ENCODE data around the gene SNX4. TPM values are rescaled to one million over a fixed set of nuclear protein-coding genes. Genes with fewer than 3 reads are reported as not detected.

The SNX4 gene
- total and polyA plus RNA-seq, 8 donors: 33.2 to 67.3 (median 54.2) TPM

DNA sequence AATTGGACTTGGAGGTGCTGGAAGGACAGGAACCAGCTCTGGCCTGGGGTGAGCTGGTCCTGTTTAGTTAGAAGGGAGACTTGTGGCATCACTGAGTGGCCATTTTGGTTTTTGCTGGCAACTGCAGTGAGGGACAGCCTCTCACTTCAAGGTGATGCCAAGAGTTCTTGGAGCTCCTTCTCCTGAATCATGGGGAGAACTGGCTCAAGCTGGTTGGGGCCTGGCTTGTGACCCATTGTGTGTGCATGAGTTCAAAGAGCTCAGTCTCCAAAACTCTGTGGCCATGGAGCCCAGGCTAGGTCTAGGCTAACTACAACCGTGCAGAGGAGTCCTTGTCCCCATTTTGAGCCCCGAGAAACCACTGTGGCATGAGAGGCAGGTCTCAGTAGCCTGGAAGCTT, 84.8 kb downstream of the SNX4 start:
- no peaks in the 10 kb centered on the region for H3K27me3 ChIP-seq
- intact Hi-C loops (cut with DNase I): loop anchor here in 1 of 2 donors (5.0 kb wide), 1 partner anchor 438 kb away; no protein-coding TSS in a partner anchor
- TF ChIP-seq, protein P1, sequence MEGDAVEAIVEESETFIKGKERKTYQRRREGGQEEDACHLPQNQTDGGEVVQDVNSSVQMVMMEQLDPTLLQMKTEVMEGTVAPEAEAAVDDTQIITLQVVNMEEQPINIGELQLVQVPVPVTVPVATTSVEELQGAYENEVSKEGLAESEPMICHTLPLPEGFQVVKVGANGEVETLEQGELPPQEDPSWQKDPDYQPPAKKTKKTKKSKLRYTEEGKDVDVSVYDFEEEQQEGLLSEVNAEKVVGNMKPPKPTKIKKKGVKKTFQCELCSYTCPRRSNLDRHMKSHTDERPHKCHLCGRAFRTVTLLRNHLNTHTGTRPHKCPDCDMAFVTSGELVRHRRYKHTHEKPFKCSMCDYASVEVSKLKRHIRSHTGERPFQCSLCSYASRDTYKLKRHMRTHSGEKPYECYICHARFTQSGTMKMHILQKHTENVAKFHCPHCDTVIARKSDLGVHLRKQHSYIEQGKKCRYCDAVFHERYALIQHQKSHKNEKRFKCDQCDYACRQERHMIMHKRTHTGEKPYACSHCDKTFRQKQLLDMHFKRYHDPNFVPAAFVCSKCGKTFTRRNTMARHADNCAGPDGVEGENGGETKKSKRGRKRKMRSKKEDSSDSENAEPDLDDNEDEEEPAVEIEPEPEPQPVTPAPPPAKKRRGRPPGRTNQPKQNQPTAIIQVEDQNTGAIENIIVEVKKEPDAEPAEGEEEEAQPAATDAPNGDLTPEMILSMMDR (IDR thresholded peaks at IDR 0.05): no peak
- no peaks in the 10 kb centered on the region for H3K4me1 ChIP-seq
- H3K9me3 ChIP-seq: no peaks in the 10 kb centered on the region
- no peak for ATAC-seq
- H3K4me3 ChIP-seq: no peak overlapping the region
- no peak overlapping the region for H3K27ac ChIP-seq
- no peak for DNase-seq
- no peaks in the 10 kb centered on the region for H3K36me3 ChIP-seq

DNA sequence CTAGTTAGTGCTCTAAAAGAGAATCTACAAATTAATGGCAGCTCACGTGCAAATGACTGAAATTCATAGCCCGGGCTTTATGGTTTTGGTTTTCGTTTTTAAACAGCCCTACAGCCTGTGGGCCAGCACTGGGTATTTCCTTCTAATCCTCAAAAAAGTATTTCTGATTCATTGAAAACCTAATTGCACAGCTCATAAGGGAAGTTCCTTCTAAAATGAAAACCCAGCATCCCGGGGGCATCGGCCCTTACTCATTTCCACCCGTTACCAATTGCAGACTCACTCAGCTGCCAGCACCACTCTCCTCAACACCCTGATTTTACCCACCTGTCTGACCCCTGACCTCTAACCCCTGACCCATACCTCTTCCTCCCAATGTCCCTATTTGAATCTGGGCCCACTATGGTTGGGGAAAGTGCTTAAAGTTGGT, 85.4 kb downstream of the SNX4 start:
- H3K27ac ChIP-seq: no peak overlapping the region
- ATAC-seq (no peak), DNase-seq (no peak)
- TF ChIP-seq, protein P1 (IDR thresholded peaks at IDR 0.05): no peak
- H3K36me3 ChIP-seq: no peaks in the 10 kb centered on the region
- no peaks in the 10 kb centered on the region for H3K9me3 ChIP-seq
- H3K4me1 ChIP-seq: no peaks in the 10 kb centered on the region
- no peaks in the 10 kb centered on the region for H3K27me3 ChIP-seq
- no peak overlapping the region for H3K4me3 ChIP-seq
- intact Hi-C loops (cut with DNase I): loop anchor here in 1 of 2 donors (5.0 kb wide), 1 partner anchor 437 kb away; no protein-coding TSS in a partner anchor

DNA sequence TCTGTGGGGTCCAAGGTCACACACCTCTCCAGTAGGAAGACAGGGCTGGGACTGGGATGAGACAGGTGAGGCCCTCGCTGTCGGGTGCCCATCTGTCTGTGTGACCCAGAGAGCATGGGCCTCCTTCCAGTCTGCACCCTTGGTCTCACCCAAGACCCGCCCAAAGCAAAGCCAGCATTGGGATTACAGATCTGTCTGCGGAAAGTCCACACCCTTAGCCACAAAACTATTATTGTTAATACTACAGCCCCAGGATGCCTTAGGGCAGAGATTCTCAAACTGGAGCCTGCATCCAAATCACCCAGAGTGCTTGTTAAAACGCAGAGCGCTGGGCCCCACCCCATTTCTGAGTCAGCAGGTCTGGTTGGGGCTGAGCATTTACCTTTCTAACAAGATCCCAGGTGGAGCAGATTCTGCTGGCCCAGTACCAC, 86.4 kb downstream of the SNX4 start:
- no peak overlapping the region for H3K4me3 ChIP-seq
- no peaks in the 10 kb centered on the region for H3K27me3 ChIP-seq
- H3K4me1 ChIP-seq: no peaks in the 10 kb centered on the region
- H3K36me3 ChIP-seq: no peaks in the 10 kb centered on the region
- TF ChIP-seq, protein P1 (IDR thresholded peaks at IDR 0.05): no peak
- intact Hi-C loops (cut with DNase I): no loop called here
- DNase-seq (no peak), ATAC-seq (no peak)
- no peaks in the 10 kb centered on the region for H3K9me3 ChIP-seq
- H3K27ac ChIP-seq: no peak overlapping the region

DNA sequence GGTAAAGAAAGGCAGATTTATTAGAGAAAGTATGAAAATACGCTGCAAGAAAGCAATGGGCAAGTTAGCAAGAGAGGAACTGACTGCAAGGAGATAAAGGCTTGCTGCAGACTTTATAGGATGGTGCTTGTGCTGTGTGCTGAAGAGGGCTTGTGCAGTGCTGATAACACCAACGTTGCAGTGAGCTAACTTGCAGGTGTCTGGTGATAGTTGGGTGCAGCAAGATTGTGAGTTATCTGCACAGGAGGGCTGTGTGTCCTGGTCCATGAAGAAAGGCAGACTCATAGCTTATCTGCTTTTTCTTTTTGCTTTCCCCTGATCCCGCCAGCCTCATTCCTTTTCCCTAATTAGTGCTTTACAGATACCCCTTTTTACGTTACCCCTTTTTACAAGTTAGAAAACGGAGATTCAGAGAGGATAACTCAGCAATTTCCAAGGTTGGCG, 86.9 kb downstream of the SNX4 start:
- Histone ChIP-seq H3K9me3 (no peaks in the 10 kb centered on the region), H3K27ac (no peak overlapping the region), H3K4me3 (no peak overlapping the region), H3K4me1 (no peaks in the 10 kb centered on the region), H3K27me3 (no peaks in the 10 kb centered on the region), H3K36me3 (no peaks in the 10 kb centered on the region)
- DNase-seq (no peak), ATAC-seq (no peak)
- TF ChIP-seq, protein P1 (IDR thresholded peaks at IDR 0.05): no peak
- intact Hi-C loops (cut with DNase I): no loop called here

DNA sequence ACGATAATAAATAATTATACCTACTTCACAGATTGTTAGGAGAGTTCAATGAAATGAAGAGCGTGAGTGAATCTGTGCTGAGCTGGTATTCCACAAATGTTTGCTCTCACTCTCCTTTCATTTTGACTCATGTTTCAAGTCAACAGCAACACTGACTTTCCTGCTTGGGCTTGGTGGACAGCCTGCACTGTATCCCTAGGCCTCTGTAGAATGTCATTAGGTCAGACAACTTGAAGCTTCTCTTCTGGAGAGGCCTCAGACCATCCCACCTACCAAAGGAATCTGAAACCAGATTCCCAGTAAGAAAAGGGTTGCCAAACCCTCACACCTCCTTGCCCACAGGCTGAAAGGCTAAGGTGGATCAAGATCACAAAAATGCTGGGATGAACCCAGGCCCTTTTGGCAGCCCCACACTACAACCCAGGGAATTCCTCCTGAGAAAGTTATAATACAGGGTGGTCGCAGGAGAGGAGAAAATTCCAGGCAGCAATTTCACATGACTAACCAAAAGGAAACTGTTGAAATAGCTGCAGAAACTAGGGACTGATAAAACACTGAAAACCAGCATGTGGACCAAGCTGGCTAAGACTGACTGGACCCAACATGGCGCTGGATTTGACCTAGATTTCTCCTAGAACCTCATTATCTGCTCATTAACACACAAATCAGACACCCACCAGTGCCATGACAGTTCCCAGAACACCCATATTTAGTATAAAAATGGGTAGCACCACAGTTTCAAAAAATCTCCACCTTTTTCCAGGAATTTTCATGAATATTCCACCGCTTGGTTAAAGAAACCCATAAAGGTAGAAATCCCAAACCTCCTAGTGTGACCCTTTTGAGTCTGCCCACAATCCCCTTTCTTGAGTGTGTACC, 87.9 kb downstream of the SNX4 start:
- H3K9me3 ChIP-seq: no peaks in the 10 kb centered on the region
- ATAC-seq (no peak), DNase-seq (no peak)
- H3K36me3 ChIP-seq: no peaks in the 10 kb centered on the region
- intact Hi-C loops (cut with DNase I): no loop called here
- H3K27ac ChIP-seq: no peak overlapping the region
- H3K27me3 ChIP-seq: no peaks in the 10 kb centered on the region
- no peaks in the 10 kb centered on the region for H3K4me1 ChIP-seq
- H3K4me3 ChIP-seq: no peak overlapping the region
- TF ChIP-seq, protein P1 (IDR thresholded peaks at IDR 0.05): no peak

Measured in left lung (tissue), 10 donors.